GM18502 (cell line): ENCODE data around the gene HSF4.
"Not testable (repeated sequence)": the region's sequence is repeated elsewhere in the genome, so short reads cannot be mapped to it uniquely, and the experiment has no call there.

ENCODE experiments used
- ATAC-seq: cut with Tn5 transposase; IDR thresholded peaks from one replicate; pipeline ENCODE4 v1.9.1; 2021; ENCODE audit warnings: mild to moderate bottlenecking; ENCODE audit not compliant: unreplicated experiment, poor library complexity

The HSF4 gene

GRCh38 chr16:67164599-67165061 is at the start of gene HSF4:
Gene HSF4 (plus strand): TSS chr16:67164745. CDS start chr16:67164812, 67 bp downstream.
- no peak for ATAC-seq

GRCh38 chr16:67114793-67115192 is 49.8 kb upstream of the HSF4 start:
- no peak for ATAC-seq

- ATAC-seq: no peak
Observed at GRCh38 chr16:67115639-67116038, 48.9 kb upstream of the HSF4 start.

- ATAC-seq: no peak
Observed at GRCh38 chr16:67116388-67117311, 47.9 kb upstream of the HSF4 start.

- no peak for ATAC-seq
Observed at GRCh38 chr16:67117716-67118115, 46.8 kb upstream of the HSF4 start.

- ATAC-seq: no peak
Observed at GRCh38 chr16:67120025-67120424, 44.5 kb upstream of the HSF4 start.

GRCh38 chr16:67122799-67123198 is 41.7 kb upstream of the HSF4 start:
- ATAC-seq: not testable (repeated sequence)

- ATAC-seq: no peak
Observed at GRCh38 chr16:67128417-67128816, 36.1 kb upstream of the HSF4 start.

GRCh38 chr16:67128887-67129286 is 35.7 kb upstream of the HSF4 start:
- no peak for ATAC-seq

- no peak for ATAC-seq
Observed at GRCh38 chr16:67129422-67129821, 35.1 kb upstream of the HSF4 start.

GRCh38 chr16:67137605-67138004 is 26.9 kb upstream of the HSF4 start:
- no peak for ATAC-seq

- no peak for ATAC-seq
Observed at GRCh38 chr16:67141391-67141790, 23.2 kb upstream of the HSF4 start.

- no peak for ATAC-seq
Observed at GRCh38 chr16:67142342-67142741, 22.2 kb upstream of the HSF4 start.

- no peak for ATAC-seq
Observed at GRCh38 chr16:67144943-67145342, 19.6 kb upstream of the HSF4 start.

- no peak for ATAC-seq
Observed at GRCh38 chr16:67145746-67146145, 18.8 kb upstream of the HSF4 start.

GRCh38 chr16:67146523-67147357 is 17.8 kb upstream of the HSF4 start:
- no peak for ATAC-seq

- ATAC-seq: no peak
Observed at GRCh38 chr16:67147437-67148140, 17.0 kb upstream of the HSF4 start.

GRCh38 chr16:67148221-67148620 is 16.3 kb upstream of the HSF4 start:
- ATAC-seq: no peak

GRCh38 chr16:67148656-67149275 is 15.8 kb upstream of the HSF4 start:
- no peak for ATAC-seq
